ENCODE data around the gene CSNK1D.

GRCh38 chr17:82229698-82230608, 43.5 kb downstream of the CSNK1D start:
- TF ChIP-seq, protein P1, sequence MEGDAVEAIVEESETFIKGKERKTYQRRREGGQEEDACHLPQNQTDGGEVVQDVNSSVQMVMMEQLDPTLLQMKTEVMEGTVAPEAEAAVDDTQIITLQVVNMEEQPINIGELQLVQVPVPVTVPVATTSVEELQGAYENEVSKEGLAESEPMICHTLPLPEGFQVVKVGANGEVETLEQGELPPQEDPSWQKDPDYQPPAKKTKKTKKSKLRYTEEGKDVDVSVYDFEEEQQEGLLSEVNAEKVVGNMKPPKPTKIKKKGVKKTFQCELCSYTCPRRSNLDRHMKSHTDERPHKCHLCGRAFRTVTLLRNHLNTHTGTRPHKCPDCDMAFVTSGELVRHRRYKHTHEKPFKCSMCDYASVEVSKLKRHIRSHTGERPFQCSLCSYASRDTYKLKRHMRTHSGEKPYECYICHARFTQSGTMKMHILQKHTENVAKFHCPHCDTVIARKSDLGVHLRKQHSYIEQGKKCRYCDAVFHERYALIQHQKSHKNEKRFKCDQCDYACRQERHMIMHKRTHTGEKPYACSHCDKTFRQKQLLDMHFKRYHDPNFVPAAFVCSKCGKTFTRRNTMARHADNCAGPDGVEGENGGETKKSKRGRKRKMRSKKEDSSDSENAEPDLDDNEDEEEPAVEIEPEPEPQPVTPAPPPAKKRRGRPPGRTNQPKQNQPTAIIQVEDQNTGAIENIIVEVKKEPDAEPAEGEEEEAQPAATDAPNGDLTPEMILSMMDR (IDR thresholded peaks at IDR 0.05): no peak
- TF ChIP-seq EZH2 (IDR thresholded peaks at IDR 0.05) (no peak), EZH2phosphoT487 (IDR thresholded peaks at IDR 0.05) (no peak)
